Lower lobe of right lung (tissue), 2 donors: Measurements from ENCODE around the gene ASTN2. TPM values are rescaled to one million over a fixed set of nuclear protein-coding genes. Genes with fewer than 3 reads are reported as not detected.

Experiments used
- ATAC-seq, 2 donors: fragments of 200-7000 bp; cut with Tn5 transposase; one replicate each; pipeline ENCODE4 v1.9.1; 2020 to 2022; ENCODE audit warnings: mild to moderate bottlenecking in 2 of 2, moderate library complexity in 2 of 2
- DNase-seq: peaks from one replicate; pipeline ENCODE4 v3.0.0-alpha.2; 2020
- H3K27ac ChIP-seq: fragments of 200-600 bp; one replicate; pipeline ENCODE4 v1.8.0; 2022
- H3K27me3 ChIP-seq: fragments of 200-600 bp; one replicate; pipeline ENCODE4 v1.8.0; 2022; ENCODE audit warnings: low read depth
- H3K36me3 ChIP-seq: fragments of 200-600 bp; one replicate; pipeline ENCODE4 v1.8.0; 2022; ENCODE audit warnings: mild to moderate bottlenecking
- H3K4me1 ChIP-seq: fragments of 200-600 bp; one replicate; pipeline ENCODE4 v1.8.0; 2022
- H3K4me3 ChIP-seq: fragments of 200-600 bp; one replicate; pipeline ENCODE4 v1.8.0; 2022; ENCODE audit warnings: mild to moderate bottlenecking
- H3K9me3 ChIP-seq: fragments of 200-600 bp; one replicate; pipeline ENCODE4 v1.8.0; 2022
- intact Hi-C: fragments of 100-400 bp; cut with DNase I; formaldehyde crosslinking; loops from one replicate; pipeline ENCODE4 v1.11.0; 2022
- total RNA-seq: library from RNA; stranded (reverse); fragmentation: NEBNext Ultra II Directional; extraction: Animal tissue kit (Norgen Biotek cat#: 25700); gene quantifications from one replicate; pipeline ENCODE4 v1.2.1, GENCODE V29; 2021
- TF ChIP-seq, protein P1 (sequence below): fragments of 200-600 bp; IDR thresholded peaks from one replicate; pipeline ENCODE4 v1.8.0; 2022; ENCODE audit warnings: antibody characterized with exemption, mild to moderate bottlenecking
- donor health status: DM: no; HTN: yes; CAD: no; lungs with severe emphysema.

The ASTN2 gene
- total RNA-seq, 1 donor from 2014 or later: 4.3 TPM

DNA sequence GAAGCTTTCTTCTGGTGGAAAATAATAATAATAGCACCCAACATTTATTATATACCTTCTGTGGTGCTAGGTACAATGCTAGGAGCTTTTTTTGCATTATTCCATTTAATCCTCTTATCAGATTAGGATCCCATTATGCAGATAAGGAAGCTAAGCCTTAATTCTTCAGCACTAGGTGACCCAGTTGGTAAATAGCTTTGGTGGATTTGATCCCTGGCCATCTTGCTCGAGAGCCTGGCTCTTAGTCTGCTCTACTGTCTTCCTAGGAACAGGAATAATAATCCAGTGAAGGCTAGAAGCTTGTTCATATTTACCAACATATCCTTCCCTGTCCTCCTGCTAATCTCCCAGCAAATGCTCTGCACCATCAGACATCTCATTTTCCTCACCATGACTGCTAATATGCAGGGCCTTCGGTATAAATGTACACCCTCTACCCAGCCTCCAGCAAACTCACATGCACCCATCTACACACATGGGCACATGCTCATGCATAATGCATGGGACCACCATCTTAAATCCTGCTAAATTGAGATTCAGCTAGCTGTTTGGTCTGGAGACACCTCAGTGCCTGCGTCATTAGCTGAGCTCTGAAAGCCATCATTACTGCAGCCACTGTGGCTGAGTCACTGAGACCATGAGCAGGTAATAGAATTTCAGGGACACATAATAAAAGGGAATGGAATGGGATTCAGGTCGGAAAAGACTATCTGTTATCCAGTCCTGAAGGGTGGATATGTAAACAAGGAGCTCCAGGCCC, 640.3 kb downstream of the ASTN2 start:
- Histone ChIP-seq H3K4me3 (no peak overlapping the region), H3K4me1 (no peaks in the 10 kb centered on the region), H3K9me3 (peaks cover 4% of the 10 kb centered on the region), H3K36me3 (no peaks in the 10 kb centered on the region), H3K27me3 (no peaks in the 10 kb centered on the region), H3K27ac (no peak overlapping the region)
- intact Hi-C loops: no loop called here
- no peak for DNase-seq
- TF ChIP-seq, protein P1, sequence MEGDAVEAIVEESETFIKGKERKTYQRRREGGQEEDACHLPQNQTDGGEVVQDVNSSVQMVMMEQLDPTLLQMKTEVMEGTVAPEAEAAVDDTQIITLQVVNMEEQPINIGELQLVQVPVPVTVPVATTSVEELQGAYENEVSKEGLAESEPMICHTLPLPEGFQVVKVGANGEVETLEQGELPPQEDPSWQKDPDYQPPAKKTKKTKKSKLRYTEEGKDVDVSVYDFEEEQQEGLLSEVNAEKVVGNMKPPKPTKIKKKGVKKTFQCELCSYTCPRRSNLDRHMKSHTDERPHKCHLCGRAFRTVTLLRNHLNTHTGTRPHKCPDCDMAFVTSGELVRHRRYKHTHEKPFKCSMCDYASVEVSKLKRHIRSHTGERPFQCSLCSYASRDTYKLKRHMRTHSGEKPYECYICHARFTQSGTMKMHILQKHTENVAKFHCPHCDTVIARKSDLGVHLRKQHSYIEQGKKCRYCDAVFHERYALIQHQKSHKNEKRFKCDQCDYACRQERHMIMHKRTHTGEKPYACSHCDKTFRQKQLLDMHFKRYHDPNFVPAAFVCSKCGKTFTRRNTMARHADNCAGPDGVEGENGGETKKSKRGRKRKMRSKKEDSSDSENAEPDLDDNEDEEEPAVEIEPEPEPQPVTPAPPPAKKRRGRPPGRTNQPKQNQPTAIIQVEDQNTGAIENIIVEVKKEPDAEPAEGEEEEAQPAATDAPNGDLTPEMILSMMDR: no peak
- no peak for ATAC-seq

DNA sequence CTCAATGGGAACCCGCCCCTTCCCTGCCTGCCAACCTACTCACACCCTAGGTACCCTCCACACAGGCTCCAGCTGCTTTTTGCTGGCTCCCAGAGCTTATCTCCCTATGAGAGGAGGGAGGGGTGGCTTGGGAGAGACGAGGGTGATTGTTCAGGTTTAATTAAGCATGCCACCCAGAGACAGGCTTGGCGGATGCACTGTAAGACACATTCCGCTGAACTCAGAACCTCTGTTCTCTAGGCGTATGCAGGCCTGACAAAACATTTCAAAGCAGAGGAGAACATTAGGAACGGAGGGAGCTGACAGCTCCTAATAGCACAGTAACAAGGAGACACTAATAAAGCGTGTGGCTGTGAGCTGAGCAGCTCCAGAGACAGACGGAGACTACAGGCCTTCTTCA, 647.6 kb downstream of the ASTN2 start:
- no peaks in the 10 kb centered on the region for H3K36me3 ChIP-seq
- TF ChIP-seq, protein P1: no peak
- H3K4me1 ChIP-seq: no peaks in the 10 kb centered on the region
- intact Hi-C loops: no loop called here
- no peaks in the 10 kb centered on the region for H3K27me3 ChIP-seq
- DNase-seq (no peak), ATAC-seq (no peak)
- H3K4me3 ChIP-seq: no peak overlapping the region
- H3K9me3 ChIP-seq: no peaks in the 10 kb centered on the region
- H3K27ac ChIP-seq: no peak overlapping the region

DNA sequence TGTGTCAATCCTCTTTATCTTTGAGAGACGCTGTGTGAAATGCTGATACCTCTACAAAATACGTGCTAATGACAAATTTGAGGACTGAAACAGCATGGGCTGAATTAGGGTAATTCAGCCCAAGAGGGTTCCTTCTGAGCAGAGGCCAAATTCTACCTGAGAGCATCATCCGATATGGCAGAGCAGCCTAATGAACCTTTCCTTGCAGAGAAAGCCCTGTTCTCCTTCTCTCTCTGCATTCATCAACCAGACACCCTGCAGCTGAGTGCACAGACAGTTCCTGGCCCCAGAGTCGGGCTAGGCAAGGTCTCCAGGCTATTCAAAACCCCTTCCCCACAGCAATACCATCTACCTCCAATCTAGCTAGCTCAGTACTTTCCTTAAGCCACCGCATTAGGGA, 649.8 kb downstream of the ASTN2 start:
- H3K27me3 ChIP-seq: no peaks in the 10 kb centered on the region
- no peaks in the 10 kb centered on the region for H3K4me1 ChIP-seq
- ATAC-seq (no peak), DNase-seq (no peak)
- H3K9me3 ChIP-seq: no peaks in the 10 kb centered on the region
- no peak overlapping the region for H3K27ac ChIP-seq
- H3K36me3 ChIP-seq: no peaks in the 10 kb centered on the region
- no peak overlapping the region for H3K4me3 ChIP-seq
- TF ChIP-seq, protein P1: no peak
- intact Hi-C loops: no loop called here

DNA sequence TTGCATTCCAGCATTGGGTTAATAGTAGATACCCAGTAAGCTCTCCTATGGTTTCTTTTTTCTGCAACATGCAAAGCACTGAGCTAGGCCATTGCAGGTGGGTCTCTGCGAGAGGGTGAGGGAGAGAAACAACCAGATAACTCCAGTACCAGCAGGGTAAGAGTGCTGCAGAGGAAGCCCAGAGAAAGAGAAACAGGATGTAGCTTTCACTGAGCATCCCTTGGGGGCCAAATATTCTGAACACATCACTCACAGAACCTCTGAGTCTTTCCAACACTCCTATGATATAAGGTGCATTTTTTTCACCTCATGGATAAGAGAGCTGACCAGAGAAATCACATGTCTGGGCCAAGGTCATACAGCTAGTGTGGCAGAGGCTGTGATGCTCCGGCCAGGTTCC, 651.1 kb downstream of the ASTN2 start:
- ATAC-seq (no peak), DNase-seq (no peak)
- intact Hi-C loops: no loop called here
- H3K4me3 ChIP-seq: no peak overlapping the region
- no peaks in the 10 kb centered on the region for H3K36me3 ChIP-seq
- H3K27ac ChIP-seq: no peak overlapping the region
- TF ChIP-seq, protein P1: no peak
- no peaks in the 10 kb centered on the region for H3K4me1 ChIP-seq
- no peaks in the 10 kb centered on the region for H3K9me3 ChIP-seq
- no peaks in the 10 kb centered on the region for H3K27me3 ChIP-seq

DNA sequence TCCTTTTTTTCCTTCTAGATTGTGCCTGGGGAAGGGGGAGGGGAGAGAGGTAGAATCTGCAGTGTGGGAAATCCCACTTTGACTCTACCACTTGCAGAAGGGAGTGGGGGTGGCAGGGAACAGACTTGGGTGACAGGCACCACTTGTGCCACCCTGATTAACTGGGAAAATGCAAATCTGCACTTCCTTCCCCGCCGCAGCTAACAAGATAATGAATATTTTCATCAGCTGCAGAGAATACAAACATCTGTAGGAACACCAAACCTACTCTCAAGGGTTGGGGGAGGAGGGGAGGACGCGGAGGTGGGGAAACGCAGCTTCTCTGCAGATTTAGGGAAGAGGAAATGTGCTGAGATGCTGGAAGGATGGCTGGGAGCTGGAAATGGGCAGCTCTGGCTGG, 654.2 kb downstream of the ASTN2 start:
- DNase-seq (no peak), ATAC-seq (no peak)
- no peak overlapping the region for H3K4me3 ChIP-seq
- H3K27ac ChIP-seq: no peak overlapping the region
- intact Hi-C loops: no loop called here
- TF ChIP-seq, protein P1: no peak
- H3K9me3 ChIP-seq: no peaks in the 10 kb centered on the region
- no peaks in the 10 kb centered on the region for H3K4me1 ChIP-seq
- no peaks in the 10 kb centered on the region for H3K36me3 ChIP-seq
- no peaks in the 10 kb centered on the region for H3K27me3 ChIP-seq
